Fibroblast of lung (primary cell): Measurements from ENCODE around the gene CFAP299. TPM values are rescaled to one million over a fixed set of nuclear protein-coding genes. Genes with fewer than 3 reads are reported as not detected.
"Not testable (repeated sequence)": the region's sequence is repeated elsewhere in the genome, so short reads cannot be mapped to it uniquely, and the experiment has no call there.

Experiments
- DNase-seq, 2 donors: peaks; one replicate each; pipeline versions ENCODE4 v3.0.0 to v3.0.0-alpha.2; 2010; ENCODE audit warnings: low read depth in 2 of 2
- H2AFZ ChIP-seq: 2 replicates; pipeline ENCODE4 v1.5.1; 2012; ENCODE audit warnings: low read length, control low read depth, inconsistent platforms
- H3K27ac ChIP-seq: 2 replicates; pipeline ENCODE4 v1.5.1; 2011; ENCODE audit warnings: low read length, control low read depth; ENCODE audit not compliant: insufficient read depth
- H3K27me3 ChIP-seq: 2 replicates; pipeline ENCODE4 v1.5.1; 2011; ENCODE audit warnings: mild to moderate bottlenecking, low read length; ENCODE audit not compliant: control insufficient read depth, insufficient read depth
- H3K36me3 ChIP-seq: 2 replicates; pipeline ENCODE4 v1.5.1; 2011; ENCODE audit warnings: low read length; ENCODE audit not compliant: control insufficient read depth, insufficient read depth
- H3K4me1 ChIP-seq: 2 replicates; pipeline ENCODE4 v1.5.1; 2011; ENCODE audit warnings: low read length; ENCODE audit not compliant: control insufficient read depth, insufficient read depth; ENCODE audit errors: extremely low read depth
- H3K4me2 ChIP-seq: 2 replicates; pipeline ENCODE4 v1.5.1; 2011; ENCODE audit warnings: low read length, control low read depth; ENCODE audit not compliant: insufficient read depth; ENCODE audit errors: extremely low read depth
- H3K4me3 ChIP-seq, 4 experiments: fragments of 200-600 bp in 1 of 4; sonication (generic) in 1 of 4; replicated peaks in 1 of 4; 2 replicates each; pipeline ENCODE4 v1.5.1; 2011 to 2016; ENCODE audit warnings: low read length in 4 of 4, low read depth in 3 of 4, mild to moderate bottlenecking in 3 of 4, control low read depth in 2 of 4, inconsistent platforms in 1 of 4, mixed read lengths in 1 of 4; ENCODE audit not compliant: insufficient read depth in 1 of 4; ENCODE audit errors: control extremely low read depth in 1 of 4
- H3K79me2 ChIP-seq: 2 replicates; pipeline ENCODE4 v1.5.1; 2012; ENCODE audit warnings: mild to moderate bottlenecking, low read length, inconsistent platforms; ENCODE audit not compliant: control insufficient read depth, insufficient read depth
- H3K9ac ChIP-seq: 2 replicates; pipeline ENCODE4 v1.5.1; 2011; ENCODE audit warnings: mild to moderate bottlenecking, low read length, control low read depth; ENCODE audit not compliant: insufficient read depth
- H3K9me3 ChIP-seq: 2 replicates; pipeline ENCODE4 v1.5.1; 2012; ENCODE audit warnings: low read depth, low read length; ENCODE audit not compliant: control insufficient read depth, insufficient read depth
- H4K20me1 ChIP-seq: 2 replicates; pipeline ENCODE4 v1.5.1; 2011; ENCODE audit warnings: low read length; ENCODE audit not compliant: control insufficient read depth, insufficient read depth; ENCODE audit errors: extremely low read depth
- CTCF ChIP-seq, 2 donors: IDR thresholded peaks in 1 of 2; conservative IDR thresholded peaks in 1 of 2; 1 replicate in 1 of 2; 2 replicates in 1 of 2; pipeline ENCODE4 v1.5.1; 2011 to 2012; ENCODE audit warnings: low read length in 2 of 2, control low read depth in 1 of 2, inconsistent platforms in 1 of 2, low read depth in 1 of 2, mild to moderate bottlenecking in 1 of 2
- EZH2 ChIP-seq: IDR thresholded peaks from 2 replicates; pipeline ENCODE4 v1.5.1; 2012; ENCODE audit warnings: low read length, control low read depth, mild to moderate bottlenecking; ENCODE audit errors: missing control alignments
- polyA plus RNA-seq, 2 donors: library from polyadenylated mRNA; depleted of rRNA in 1 of 2; stranded (reverse) in 1 of 2; unstranded in 1 of 2; fragments of >200 nt; gene quantifications; 2 replicates each; pipeline ENCODE4 v1.2.1, GENCODE V29; 2011 to 2012; ENCODE audit warnings: missing spikeins in 1 of 2
- total RNA-seq: library from RNA; depleted of rRNA; stranded (reverse); fragments of >200 nt; gene quantifications from 2 replicates; pipeline ENCODE4 v1.2.1, GENCODE V29; 2014

CFAP299 gene
- total and polyA plus RNA-seq, 2 donors (not counting 1 experiment from before 2014, with no cell fraction given): 0.79 to 16.2 TPM

- H3K27me3 ChIP-seq: no peaks in the 10 kb centered on the region
- H2AFZ ChIP-seq: no peak overlapping the region
- H3K4me3 ChIP-seq: no peak overlapping the region
- no peaks in the 10 kb centered on the region for H3K9me3 ChIP-seq
- H3K36me3 ChIP-seq: no peaks in the 10 kb centered on the region
- H3K4me2 ChIP-seq: no peak overlapping the region
- TF ChIP-seq CTCF (conservative IDR thresholded peaks at IDR 0.05 in 1 of 2, IDR thresholded peaks at IDR 0.05 in 1 of 2; ENCODE audit: low read depth in 1 of 2, low read length in 2 of 2) (no peak), EZH2 (no peak)
- H3K4me1 ChIP-seq: no peaks in the 10 kb centered on the region
- no peak overlapping the region for H3K27ac ChIP-seq
- DNase-seq: peak in 1 of 2 donors; percentile 11
- H3K79me2 ChIP-seq: no peaks in the 10 kb centered on the region
- H3K9ac ChIP-seq: no peak overlapping the region
- no peaks in the 10 kb centered on the region for H4K20me1 ChIP-seq
Observed at GRCh38 chr4:80340036-80340435, 4.5 kb downstream of the CFAP299 start.

GRCh38 chr4:80342684-80343083 lies 7.2 kb downstream of the CFAP299 start:
- not testable (repeated sequence) for H2AFZ ChIP-seq, H3K4me1 ChIP-seq, H3K36me3 ChIP-seq, H3K4me2 ChIP-seq, H3K27ac ChIP-seq, H3K9ac ChIP-seq, DNase-seq, H4K20me1 ChIP-seq, H3K4me3 ChIP-seq, H3K9me3 ChIP-seq, H3K79me2 ChIP-seq, H3K27me3 ChIP-seq

GRCh38 chr4:80343887-80344286 lies 8.4 kb downstream of the CFAP299 start:
- Histone ChIP-seq H3K4me3 (no peak overlapping the region), H3K27ac (no peak overlapping the region), H3K9ac (no peak overlapping the region), H3K36me3 (no peaks in the 10 kb centered on the region), H3K79me2 (no peaks in the 10 kb centered on the region), H3K27me3 (no peaks in the 10 kb centered on the region), H3K9me3 (no peaks in the 10 kb centered on the region), H4K20me1 (no peaks in the 10 kb centered on the region), H2AFZ (no peak overlapping the region), H3K4me2 (no peak overlapping the region), H3K4me1 (no peaks in the 10 kb centered on the region)
- TF ChIP-seq CTCF (conservative IDR thresholded peaks at IDR 0.05 in 1 of 2, IDR thresholded peaks at IDR 0.05 in 1 of 2; ENCODE audit: low read depth in 1 of 2, low read length in 2 of 2): no peak
- TF ChIP-seq EZH2: no peak
- DNase-seq: no peak
